OCI-LY3 (cell line): ENCODE data around the gene PLS1.

Source experiments
- EZH2phosphoT487 ChIP-seq: fragments of 200-600 bp; shearing (Covaris generic); IDR thresholded peaks from 2 replicates; pipeline ENCODE4 v1.6.1; 2018; ENCODE audit warnings: antibody characterized with exemption, mixed run types, low read depth
- TF ChIP-seq, protein P1 (sequence below): fragments of 200-600, 300-600 bp; sonication (generic); IDR thresholded peaks from 2 replicates; pipeline ENCODE4 v1.5.1; 2014; ENCODE audit warnings: antibody characterized with exemption, low read length, low read depth

DNA sequence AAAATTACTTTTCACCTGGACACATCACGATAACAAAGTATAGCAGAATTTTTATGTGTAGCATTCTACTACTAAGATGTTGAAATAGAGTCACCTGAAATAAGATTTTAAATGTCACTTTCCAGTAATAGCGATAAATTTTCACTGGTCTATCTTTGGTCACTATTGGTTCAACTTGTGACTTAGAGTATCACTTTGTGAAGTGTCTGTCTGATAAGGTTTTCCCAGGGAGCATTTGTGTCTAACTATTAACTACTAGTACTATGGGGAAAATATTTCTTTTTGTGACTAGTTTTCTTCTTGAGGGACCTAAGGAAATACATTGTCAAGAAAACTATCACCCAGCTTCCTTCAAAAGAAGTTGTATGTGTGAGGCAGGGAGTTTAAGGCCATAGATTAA is 138.6 kb downstream of the PLS1 start:
- TF ChIP-seq, protein P1, sequence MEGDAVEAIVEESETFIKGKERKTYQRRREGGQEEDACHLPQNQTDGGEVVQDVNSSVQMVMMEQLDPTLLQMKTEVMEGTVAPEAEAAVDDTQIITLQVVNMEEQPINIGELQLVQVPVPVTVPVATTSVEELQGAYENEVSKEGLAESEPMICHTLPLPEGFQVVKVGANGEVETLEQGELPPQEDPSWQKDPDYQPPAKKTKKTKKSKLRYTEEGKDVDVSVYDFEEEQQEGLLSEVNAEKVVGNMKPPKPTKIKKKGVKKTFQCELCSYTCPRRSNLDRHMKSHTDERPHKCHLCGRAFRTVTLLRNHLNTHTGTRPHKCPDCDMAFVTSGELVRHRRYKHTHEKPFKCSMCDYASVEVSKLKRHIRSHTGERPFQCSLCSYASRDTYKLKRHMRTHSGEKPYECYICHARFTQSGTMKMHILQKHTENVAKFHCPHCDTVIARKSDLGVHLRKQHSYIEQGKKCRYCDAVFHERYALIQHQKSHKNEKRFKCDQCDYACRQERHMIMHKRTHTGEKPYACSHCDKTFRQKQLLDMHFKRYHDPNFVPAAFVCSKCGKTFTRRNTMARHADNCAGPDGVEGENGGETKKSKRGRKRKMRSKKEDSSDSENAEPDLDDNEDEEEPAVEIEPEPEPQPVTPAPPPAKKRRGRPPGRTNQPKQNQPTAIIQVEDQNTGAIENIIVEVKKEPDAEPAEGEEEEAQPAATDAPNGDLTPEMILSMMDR, result no peak
- TF ChIP-seq EZH2phosphoT487, result no peak
